HepG2 (cell line): ENCODE results near the gene PSENEN. TPM values are rescaled to one million over a fixed set of nuclear protein-coding genes. Genes with fewer than 3 reads are reported as not detected.

Experiments
- ATAC-seq: fragments of 200-7000 bp; cut with Tn5 transposase; 3 replicates; pipeline ENCODE4 v1.9.1; 2020; ENCODE audit warnings: mild to moderate bottlenecking, moderate library complexity
- BruUV-seq: library from RNA; stranded (reverse); fragments of 400-500 nt; replicated peaks from 2 replicates; lab custom pipeline; 2021; lab: Mats Ljungman, UMichigan
- CTCF ChIA-PET: fragments of 300-600 bp; formaldehyde crosslinking; extraction: SDS; loops from one replicate; lab custom pipeline; 2021; ENCODE audit warnings: low total read pairs, inconsistent platforms, low intra/inter-chr PET ratio; lab: Yijun Ruan, JAX
- POLR2A ChIA-PET: fragments of 350-600 bp; sonication (Branson Sonifier 250); formaldehyde crosslinking; loops from one replicate; lab custom pipeline; 2020; ENCODE audit warnings: antibody characterized with exemption, inconsistent platforms; lab: Yijun Ruan, JAX
- DNase-seq: peaks from one replicate; pipeline ENCODE4 v3.0.0-alpha.2; 2015; ENCODE audit warnings: low spot score
- FAIRE-seq: peaks from 3 replicates; lab custom pipeline; 2011; peaks lifted over from hg19 to GRCh38; lab: Jason Lieb, UNC
- H2AFZ ChIP-seq: one replicate; pipeline ENCODE4 v1.6.1; 2011; ENCODE audit warnings: low read length, inconsistent platforms
- H3K27ac ChIP-seq: fragments of 300-600 bp; 3 replicates; pipeline ENCODE4 v1.8.0; 2011; ENCODE audit warnings: mixed run types, mild to moderate bottlenecking, mixed read lengths, low read length, inconsistent platforms; ENCODE audit not compliant: insufficient read depth; ENCODE audit errors: extremely low read length
- H3K27me3 ChIP-seq, 2 experiments: fragments of 200-600 bp in 1 of 2; 2 replicates in 1 of 2; 3 replicates in 1 of 2; pipeline versions ENCODE4 v1.6.0 to v1.8.0; 2011; ENCODE audit warnings: low read length in 2 of 2, mild to moderate bottlenecking in 2 of 2, moderate library complexity in 2 of 2, inconsistent platforms in 1 of 2; ENCODE audit not compliant: insufficient read depth in 2 of 2, control insufficient read depth in 1 of 2
- H3K36me3 ChIP-seq, 2 experiments: fragments of 200-600 bp in 1 of 2; replicated peaks in 1 of 2; 2 replicates in 1 of 2; 3 replicates in 1 of 2; pipeline versions ENCODE4 v1.5.1 to v1.8.0; 2011; ENCODE audit warnings: low read length in 2 of 2, inconsistent platforms in 1 of 2; ENCODE audit not compliant: insufficient read depth in 2 of 2, control insufficient read depth in 1 of 2
- H3K4me1 ChIP-seq: 2 replicates; pipeline ENCODE4 v1.5.1; 2012; ENCODE audit warnings: low read length, inconsistent platforms; ENCODE audit not compliant: insufficient read depth
- H3K4me2 ChIP-seq: 2 replicates; pipeline ENCODE4 v1.6.0; 2011; ENCODE audit warnings: low read depth, low read length, inconsistent platforms
- H3K4me3 ChIP-seq, 3 experiments: fragments of 200-600 bp in 1 of 3; sonication (generic), shearing (Covaris generic) in 1 of 3; replicated peaks in 1 of 3; 2 replicates each; pipeline ENCODE4 v1.5.1; 2011 to 2016; ENCODE audit warnings: low read length in 3 of 3, inconsistent platforms in 2 of 3, low read depth in 2 of 3, mild to moderate bottlenecking in 2 of 3, control low read depth in 1 of 3, mixed read lengths in 1 of 3; ENCODE audit not compliant: insufficient read depth in 1 of 3
- H3K79me2 ChIP-seq: one replicate; pipeline ENCODE4 v1.6.1; 2011; ENCODE audit warnings: low read length, inconsistent platforms; ENCODE audit not compliant: insufficient read depth
- H3K9ac ChIP-seq: 2 replicates; pipeline ENCODE4 v1.6.0; 2011; ENCODE audit warnings: mild to moderate bottlenecking, low read depth, low read length, inconsistent platforms; ENCODE audit not compliant: insufficient read depth
- H3K9me3 ChIP-seq: 2 replicates; pipeline ENCODE4 v1.5.1; 2012; ENCODE audit warnings: mild to moderate bottlenecking, low read length
- H4K20me1 ChIP-seq: 2 replicates; pipeline ENCODE4 v1.6.0; 2011; ENCODE audit warnings: inconsistent platforms, mild to moderate bottlenecking, low read length, moderate library complexity; ENCODE audit not compliant: insufficient read depth
- ARNTL ChIP-seq: sonication (generic); formaldehyde crosslinking; IDR thresholded peaks from 2 replicates; pipeline ENCODE4 v1.4.0; 2020; ENCODE audit warnings: mild to moderate bottlenecking, missing genetic modification reagents
- DMAP1 ChIP-seq: IDR thresholded peaks from 2 replicates; pipeline ENCODE4 v1.6.1; 2016
- KLF12 ChIP-seq: sonication (generic); formaldehyde crosslinking; IDR thresholded peaks from 2 replicates; pipeline ENCODE4 v1.4.0; 2020; ENCODE audit warnings: missing genetic modification reagents, borderline replicate concordance
- NFYC ChIP-seq: IDR thresholded peaks from 2 replicates; pipeline ENCODE4 v1.6.1; 2016; ENCODE audit warnings: missing genetic modification reagents, missing compliant biosample characterization
- PAWR ChIP-seq: sonication (generic); formaldehyde crosslinking; IDR thresholded peaks from 2 replicates; pipeline ENCODE4 v1.4.0; 2020; ENCODE audit warnings: missing genetic modification reagents, mild to moderate bottlenecking, borderline replicate concordance
- SALL1 ChIP-seq: sonication (generic); formaldehyde crosslinking; IDR thresholded peaks from 2 replicates; pipeline ENCODE4 v1.8.0; 2022; ENCODE audit warnings: mild to moderate bottlenecking, missing genetic modification reagents
- SALL2 ChIP-seq: sonication (generic); formaldehyde crosslinking; IDR thresholded peaks from 2 replicates; pipeline ENCODE4 v1.8.1; 2023; ENCODE audit warnings: mild to moderate bottlenecking, missing genetic modification reagents, inconsistent platforms
- SNAI1 ChIP-seq: sonication (generic); formaldehyde crosslinking; IDR thresholded peaks from 2 replicates; pipeline ENCODE4 v1.5.0; 2020; ENCODE audit warnings: mild to moderate bottlenecking, missing genetic modification reagents, borderline replicate concordance
- SOX6 ChIP-seq, 2 experiments: fragments of 450-650 bp in 1 of 2; sonication (generic) in 1 of 2; formaldehyde crosslinking in 1 of 2; IDR thresholded peaks; 2 replicates each; pipeline versions ENCODE4 v1.4.0 to v1.6.1; 2017 to 2020; ENCODE audit warnings: antibody characterized with exemption in 1 of 2, mild to moderate bottlenecking in 1 of 2, missing genetic modification reagents in 1 of 2
- TEAD3 ChIP-seq: optimal IDR thresholded peaks from 2 replicates; pipeline ENCODE3; 2016; ENCODE audit warnings: borderline replicate concordance
- TFAP4 ChIP-seq: sonication (generic); IDR thresholded peaks from 2 replicates; pipeline ENCODE4 v1.6.1; 2016; ENCODE audit warnings: low read depth, borderline replicate concordance
- THYN1 ChIP-seq: sonication (generic); formaldehyde crosslinking; IDR thresholded peaks from 2 replicates; pipeline ENCODE4 v1.8.1; 2023; ENCODE audit warnings: low read depth, mild to moderate bottlenecking, moderate library complexity, missing genetic modification reagents, borderline replicate concordance
- ZFP1 ChIP-seq: IDR thresholded peaks from 2 replicates; pipeline ENCODE4 v1.6.1; 2016
- ZNF142 ChIP-seq: sonication (generic); formaldehyde crosslinking; IDR thresholded peaks from 2 replicates; pipeline ENCODE4 v1.4.0; 2020; ENCODE audit warnings: missing genetic modification reagents
- ZNF234 ChIP-seq: sonication (generic); formaldehyde crosslinking; conservative IDR thresholded peaks from 2 replicates; pipeline ENCODE4 v1.5.1; 2020; ENCODE audit warnings: mild to moderate bottlenecking, missing genetic modification reagents
- ZNF24 ChIP-seq: fragments of 450-650 bp; IDR thresholded peaks from 2 replicates; pipeline ENCODE4 v1.6.1; 2017; ENCODE audit warnings: antibody characterized with exemption, mild to moderate bottlenecking
- ZNF75D ChIP-seq: sonication (generic); formaldehyde crosslinking; IDR thresholded peaks from 2 replicates; pipeline ENCODE4 v1.8.1; 2023; ENCODE audit warnings: missing genetic modification reagents, mild to moderate bottlenecking, borderline replicate concordance
- ZSCAN30 ChIP-seq: sonication (generic); formaldehyde crosslinking; IDR thresholded peaks from 2 replicates; pipeline ENCODE4 v1.5.0; 2020; ENCODE audit warnings: mild to moderate bottlenecking, missing genetic modification reagents
- WGBS: methylation state at CpG from one replicate; pipeline ENCODE4 v1.1.6; 2017; ENCODE audit warnings: low lambda C conversion rate; 5-methylcytosine and 5-hydroxymethylcytosine counted together
- in situ Hi-C: cut with HindIII; loops from 2 replicates; pipeline ENCODE4 v1.10.0; 2017; ENCODE audit warnings: low pct_unique_long_range_greater_than_20kb; ENCODE audit not compliant: extremely low pct_ligation_motif_present
- intact Hi-C: fragments of 100-400 bp; cut with micrococcal nuclease; formaldehyde crosslinking; loops from one replicate; pipeline ENCODE4 v1.10.0; 2022; ENCODE audit not compliant: unreplicated experiment
- polyA plus RNA-seq, 8 experiments: library from polyadenylated mRNA; depleted of rRNA in 3 of 8; stranded (reverse) in 7 of 8; unstranded in 1 of 8; fragments of >200 nt; fragmentation: Illumina TruSeq in 4 of 8; extraction: Trizol in 4 of 8; gene quantifications; 2 replicates each; pipeline versions ENCODE4 v1.2.1 to v1.2.3, GENCODE V29; 2011 to 2016; ENCODE audit warnings: low read depth in 4 of 8, missing spikeins in 1 of 8, mixed read lengths in 1 of 8; ENCODE audit not compliant: insufficient read depth in 1 of 8
- total RNA-seq, 5 experiments: library from RNA; depleted of rRNA; stranded (reverse); fragments of >200 nt; fragmentation: Illumina TruSeq; extraction: Trizol; gene quantifications; 2 replicates each; pipeline ENCODE4 v1.2.3, GENCODE V29; 2016; ENCODE audit warnings: low read depth in 1 of 5

Gene PSENEN
- total and polyA plus RNA-seq, 2 of the 13 experiments (the other 11 are each of a cell fraction or from before 2014, with no cell fraction given) = 16.9 to 34.2 TPM

- H4K20me1 ChIP-seq = peaks cover 8% of the 10 kb centered on the region
- POLR2A ChIA-PET = interaction anchor here (5.0 kb wide), 1 partner anchor 13 kb away, joined by 23 read pairs; no protein-coding TSS in a partner anchor
- peak overlapping the region; percentile 81 for H3K9ac ChIP-seq
- peak; percentile 32 for DNase-seq
- peaks cover 21% of the 10 kb centered on the region for H3K79me2 ChIP-seq
- H2AFZ ChIP-seq = peak overlapping the region; percentile 12
- peaks cover 2 to 7% of the 10 kb centered on the region in 2 experiments; a peak in 3 of 5 replicates for H3K36me3 ChIP-seq
- 2% methylated on average over 40 of the region's 52 CpGs for WGBS
- H3K27ac ChIP-seq = peak overlapping the region; percentile 78
- peak overlapping the region; percentile 69 to 91 (median 81) for H3K4me3 ChIP-seq
- H3K4me1 ChIP-seq = peaks cover 34% of the 10 kb centered on the region
- peak overlapping the region; percentile 96 for H3K4me2 ChIP-seq
- ATAC-seq = peak; percentile 55
- CTCF ChIA-PET = interaction anchor here (1.4 to 7.0 kb wide), 5 partner anchors 14 to 216 kb away, joined by 3 to 201 read pairs (median 8); no protein-coding TSS in a partner anchor
- H3K9me3 ChIP-seq = no peaks in the 10 kb centered on the region
- intact Hi-C loops (loop anchor here (1.0 kb wide), 1 partner anchor 22 kb away; no protein-coding TSS in a partner anchor), in situ Hi-C loops (loop anchor here (5.0 kb wide), 1 partner anchor 169 kb away; the partner anchor contains the start of gene TMEM147)
- no peaks in the 10 kb centered on the region for H3K27me3 ChIP-seq
- no TSS peak for BruUV-seq
- no peak for FAIRE-seq
- TF ChIP-seq PAWR (CRISPR knock-in tag) (no peak; the same call in 1 of the 2 replicates), ZNF234 (CRISPR knock-in tag) (0 out of 2 replicates have a peak, but pooled peaks have one; percentile 39), ZNF142 (no peak; the same call in 1 of the 2 replicates), DMAP1 (CRISPR knock-in tag) (peak; percentile 84), ZSCAN30 (CRISPR knock-in tag) (no peak), SALL2 (CRISPR knock-in tag) (peak; percentile 4), ARNTL (peak; percentile 18; the same call in 1 of the 2 replicates), ZNF75D (no peak), ZNF24 (no peak), TFAP4 (no peak; the same call in 1 of the 2 replicates), NFYC (CRISPR knock-in tag) (no peak), TEAD3 (CRISPR knock-in tag) (no peak), SNAI1 (CRISPR knock-in tag) (no peak), KLF12 (CRISPR knock-in tag) (no peak), SOX6 (IDR thresholded peaks at IDR 0.05) (no peak), SOX6 (CRISPR knock-in tag; IDR thresholded peaks at IDR 0.05) (no peak), SALL1 (CRISPR knock-in tag) (no peak; the same call in 1 of the 2 replicates), THYN1 (no peak; the same call in 1 of the 2 replicates), ZFP1 (CRISPR knock-in tag) (no peak)
Observed at GRCh38 chr19:35715981-35716800, 29.3 kb upstream of the PSENEN start.
